Umbilical cord (tissue), 2 donors: ENCODE results near the gene L3HYPDH. TPM values are rescaled to one million over a fixed set of nuclear protein-coding genes. Genes with fewer than 3 reads are reported as not detected.

Source experiments
- DNase-seq: peaks from one replicate; pipeline ENCODE4 v3.0.0-alpha.2; 2015; ENCODE audit warnings: low spot score
- total RNA-seq: library from RNA; depleted of rRNA; stranded (reverse); fragments of >200 nt; gene quantifications from one replicate; pipeline ENCODE4 v1.2.3, GENCODE V29; 2014; ENCODE audit warnings: low replicate concordance; ENCODE audit not compliant: insufficient read depth

L3HYPDH gene
- total RNA-seq, 1 donor from 2014 or later = 56.1 TPM

DNA sequence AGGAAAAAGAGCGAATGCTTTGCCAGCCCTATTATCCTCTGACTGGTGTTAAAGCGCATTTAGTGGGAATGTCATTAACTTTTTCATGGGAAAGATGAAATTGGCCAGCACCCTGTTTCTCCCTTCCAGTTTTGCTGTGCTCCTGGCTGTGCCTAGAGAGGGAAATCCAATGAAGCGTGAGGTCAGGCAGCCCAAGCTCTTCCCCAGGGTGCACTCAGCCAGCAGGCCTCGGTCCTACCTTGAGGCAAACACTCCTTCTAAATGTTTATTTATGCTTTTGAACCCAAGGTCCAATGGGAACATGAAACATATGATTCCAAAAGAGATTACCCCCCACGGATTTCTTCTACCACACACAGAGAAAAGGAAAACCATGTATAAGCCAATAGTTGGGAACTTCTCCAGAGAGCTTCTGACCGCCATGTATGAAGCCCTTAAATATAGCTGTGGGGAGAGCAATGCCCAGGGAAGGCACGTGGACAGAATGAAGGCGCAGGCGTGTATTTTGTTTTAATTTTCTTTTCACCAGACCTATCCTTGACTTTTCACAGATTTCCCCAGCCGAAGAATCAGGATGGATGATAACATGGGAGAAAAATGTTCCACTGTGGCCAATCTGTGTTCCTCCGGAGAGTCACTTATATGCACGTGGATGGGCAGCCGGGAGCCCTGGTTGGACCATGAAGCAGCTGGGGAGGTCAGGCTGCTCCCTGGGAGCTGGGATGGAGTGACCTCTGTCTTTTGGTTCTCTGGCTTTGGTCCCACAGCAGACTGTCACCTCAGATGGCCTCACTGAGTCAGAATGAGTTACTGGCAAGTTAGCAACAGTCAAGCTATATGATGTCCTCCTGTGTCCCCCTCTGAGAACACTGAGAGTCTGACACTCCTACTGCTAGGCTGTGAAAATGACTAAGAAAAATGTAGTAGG is 56.3 kb downstream of the L3HYPDH start:
- no peak for DNase-seq

- no peak for DNase-seq
Measured at GRCh38 chr14:59425322-59425935, 58.8 kb downstream of the L3HYPDH start.

DNA sequence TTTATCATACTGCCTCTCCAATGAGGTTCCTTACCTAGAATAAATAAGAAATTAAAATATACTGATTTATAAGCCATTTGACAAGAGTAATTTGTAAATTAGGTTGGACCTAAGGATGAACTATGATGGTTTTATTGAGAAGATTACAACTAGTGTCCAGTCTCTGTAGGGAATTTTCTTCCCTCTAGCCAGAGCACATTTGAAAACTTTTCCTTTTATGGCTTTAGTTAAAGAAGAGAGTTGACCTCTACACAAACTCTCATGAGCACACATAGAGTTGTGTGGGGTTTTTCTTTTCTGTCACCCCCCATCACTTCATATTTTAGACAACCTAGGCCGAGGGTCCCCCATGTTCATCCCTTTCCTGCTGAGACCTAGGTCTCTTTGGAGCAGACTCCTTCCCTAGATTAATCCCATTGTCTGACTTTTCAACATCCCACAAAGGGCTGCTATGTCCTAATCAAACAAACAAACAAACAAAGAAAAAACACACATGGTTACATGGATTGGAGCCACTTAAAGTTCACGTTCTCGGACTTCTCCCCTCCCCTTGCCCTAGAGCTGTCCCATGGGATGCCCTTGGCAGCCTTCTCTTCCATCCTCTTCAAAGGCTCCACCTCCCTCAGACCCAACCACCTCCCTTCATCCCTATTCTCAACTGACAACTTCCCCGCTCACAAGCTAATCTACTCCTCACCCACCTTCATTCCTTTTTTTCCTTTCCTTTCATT is 59.7 kb downstream of the L3HYPDH start:
- no peak for DNase-seq

Other genes with a start within 250 kb of the L3HYPDH start
- gene GPR135, start 19.0 kb downstream of the L3HYPDH start, total RNA-seq = 7.2 TPM
- 57.3 TPM for gene JKAMP, start 109 bp upstream of the L3HYPDH start, total RNA-seq
- 0.96 TPM for gene CCDC175, start 92.4 kb upstream of the L3HYPDH start, total RNA-seq